A549 (cell line): ENCODE measurements around the gene RHCE.
"Not testable (repeated sequence)": the region's sequence is repeated elsewhere in the genome, so short reads cannot be mapped to it uniquely, and the experiment has no call there.

ENCODE experiments used
- CHD2 ChIP-seq: fragments of 150-350 bp; IDR thresholded peaks from 2 replicates; pipeline ENCODE4 v1.6.1; 2014; ENCODE audit warnings: low read length; ENCODE audit not compliant: partially characterized antibody
- CTCF ChIP-seq: fragments of >200 bp; sonication (Bioruptor Twin); formaldehyde crosslinking; IDR thresholded peaks from 3 replicates; pipeline ENCODE4 v1.5.1; 2016
- EP300 ChIP-seq, 2 experiments: fragments of >200 bp; sonication (Bioruptor Twin); formaldehyde crosslinking; IDR thresholded peaks; 2 replicates in 1 of 2; 3 replicates in 1 of 2; pipeline ENCODE4 v1.6.1; 2016 to 2017
- KDM1A ChIP-seq: fragments of 200-600 bp; sonication (generic); IDR thresholded peaks from 2 replicates; pipeline ENCODE4 v1.6.1; 2016; ENCODE audit warnings: low read depth, mild to moderate bottlenecking
- MAZ ChIP-seq: fragments of 150-350 bp; IDR thresholded peaks from 2 replicates; pipeline ENCODE4 v1.6.1; 2014; ENCODE audit warnings: antibody characterized with exemption, low read depth, low read length, borderline replicate concordance
- POLR2A ChIP-seq: IDR thresholded peaks from 2 replicates; pipeline ENCODE4 v1.6.1; 2012; ENCODE audit warnings: mild to moderate bottlenecking, low read length
- RAD21 ChIP-seq, 2 experiments: fragments of >200 bp in 1 of 2; sonication (Bioruptor Twin) in 1 of 2; formaldehyde crosslinking in 1 of 2; IDR thresholded peaks in 1 of 2; conservative IDR thresholded peaks in 1 of 2; 2 replicates in 1 of 2; 3 replicates in 1 of 2; pipeline ENCODE4 v1.6.1; 2012 to 2018; ENCODE audit warnings: inconsistent platforms in 1 of 2
- REST ChIP-seq: fragments of 200-600 bp; sonication (generic); IDR thresholded peaks from 2 replicates; pipeline ENCODE4 v1.6.1; 2016; ENCODE audit warnings: antibody characterized with exemption, mild to moderate bottlenecking, moderate library complexity
- SMC3 ChIP-seq: fragments of >200 bp; sonication (Bioruptor Twin); formaldehyde crosslinking; IDR thresholded peaks from 3 replicates; pipeline ENCODE4 v1.6.1; 2018; ENCODE audit warnings: inconsistent platforms
- TF ChIP-seq, protein P1 (sequence below): fragments of >200 bp; sonication (Bioruptor Twin); formaldehyde crosslinking; IDR thresholded peaks from 3 replicates; pipeline ENCODE4 v1.6.1; 2016

DNA sequence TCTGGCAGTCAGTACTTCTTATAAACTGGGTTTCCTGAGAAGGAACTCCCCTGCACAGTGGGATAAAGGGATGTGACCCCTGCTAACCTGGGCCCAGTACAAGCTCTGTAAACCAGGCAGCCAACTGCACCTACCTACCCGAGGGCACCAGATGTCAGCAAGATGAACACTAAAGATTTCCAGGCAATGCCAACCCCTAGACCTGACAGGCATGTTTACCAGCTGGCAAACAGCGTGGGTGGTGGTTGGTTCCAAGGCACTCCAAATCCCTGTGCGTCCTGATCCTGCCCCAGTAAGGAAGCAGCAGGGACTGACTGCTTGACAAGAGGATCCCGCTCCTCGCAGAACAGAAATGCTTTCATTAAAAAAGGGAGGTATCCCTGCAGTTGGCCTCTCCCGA lies 2.6 kb upstream of the RHCE start:
- not testable (repeated sequence) for TF ChIP-seq CHD2; MAZ; SMC3; CTCF; REST; RAD21 (conservative IDR thresholded peaks at IDR 0.05 in 1 of 2, IDR thresholded peaks at IDR 0.05 in 1 of 2); KDM1A; POLR2A; EP300 (IDR thresholded peaks at IDR 0.05)
- TF ChIP-seq, protein P1, sequence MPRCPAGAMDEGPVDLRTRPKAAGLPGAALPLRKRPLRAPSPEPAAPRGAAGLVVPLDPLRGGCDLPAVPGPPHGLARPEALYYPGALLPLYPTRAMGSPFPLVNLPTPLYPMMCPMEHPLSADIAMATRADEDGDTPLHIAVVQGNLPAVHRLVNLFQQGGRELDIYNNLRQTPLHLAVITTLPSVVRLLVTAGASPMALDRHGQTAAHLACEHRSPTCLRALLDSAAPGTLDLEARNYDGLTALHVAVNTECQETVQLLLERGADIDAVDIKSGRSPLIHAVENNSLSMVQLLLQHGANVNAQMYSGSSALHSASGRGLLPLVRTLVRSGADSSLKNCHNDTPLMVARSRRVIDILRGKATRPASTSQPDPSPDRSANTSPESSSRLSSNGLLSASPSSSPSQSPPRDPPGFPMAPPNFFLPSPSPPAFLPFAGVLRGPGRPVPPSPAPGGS: not testable (repeated sequence)
